ENCODE data around the gene NCSTN. TPM values are rescaled to one million over a fixed set of nuclear protein-coding genes. Genes with fewer than 3 reads are reported as not detected.

Gene NCSTN
- total RNA-seq, 1 experiment from 2014 or later = 103 TPM

DNA sequence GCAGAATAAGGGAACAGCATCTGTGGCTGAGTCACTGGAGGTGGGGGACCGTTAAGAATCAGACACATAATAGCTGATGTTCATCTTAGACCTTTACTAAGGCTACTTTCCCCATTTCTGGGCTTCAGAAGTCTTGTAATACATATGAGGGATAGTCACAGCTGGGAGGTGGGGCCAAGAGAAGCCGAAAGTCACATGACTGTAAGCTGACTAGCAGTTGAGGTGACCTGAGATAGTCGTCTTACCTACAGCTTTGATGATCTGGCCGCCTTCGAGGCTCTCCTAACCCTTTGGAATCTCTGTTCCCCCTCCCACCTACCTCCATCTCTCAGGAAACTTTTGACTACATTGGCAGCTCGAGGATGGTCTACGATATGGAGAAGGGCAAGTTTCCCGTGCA, 9.4 kb downstream of the NCSTN start:
- no peak for DNase-seq (ENCODE audit: low spot score)

GRCh38 chr1:160353223-160353622, 10.0 kb downstream of the NCSTN start:
- peak; percentile 50 for DNase-seq (ENCODE audit: low spot score)

- peak; percentile 44 for DNase-seq (ENCODE audit: low spot score)
Measured at GRCh38 chr1:160354388-160354985, 11.3 kb downstream of the NCSTN start.

DNA sequence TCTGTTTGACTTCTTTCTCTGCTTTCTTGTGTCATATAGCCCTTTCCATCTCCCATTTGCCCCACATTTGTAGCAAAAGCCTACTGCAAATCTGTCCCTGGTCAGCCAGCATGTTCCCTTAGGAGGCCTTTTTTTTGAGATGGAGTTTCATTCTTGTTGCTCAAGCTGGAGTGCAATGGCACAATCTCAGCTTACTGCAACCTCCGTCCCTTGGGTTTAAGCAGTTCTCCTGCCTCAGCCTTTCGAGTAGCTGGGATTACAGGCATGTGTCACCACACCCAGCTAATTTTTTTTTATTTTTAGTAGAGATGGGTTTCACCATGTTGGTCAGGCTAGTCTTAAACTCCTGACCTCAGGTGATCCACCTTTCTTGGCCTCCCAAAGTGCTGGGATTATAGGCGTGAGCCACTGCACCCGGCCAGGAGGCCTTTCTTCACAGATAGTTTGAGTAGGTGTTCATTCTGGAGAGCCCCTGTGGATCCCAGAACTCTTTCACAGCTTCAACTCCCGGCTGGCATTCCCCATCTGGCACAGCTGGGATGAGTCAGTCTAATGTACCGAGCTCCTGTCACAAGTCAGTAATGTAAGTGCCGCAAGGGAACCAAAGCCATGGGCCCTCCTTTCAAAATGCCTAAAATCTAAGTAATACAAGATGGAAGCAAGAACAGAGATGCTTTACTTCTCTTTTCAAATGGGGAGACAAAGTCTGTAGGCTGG, 14.3 kb downstream of the NCSTN start:
- DNase-seq (ENCODE audit: low spot score) = no peak

GRCh38 chr1:160358073-160358472, 14.9 kb downstream of the NCSTN start:
- no peak for DNase-seq (ENCODE audit: low spot score)

- DNase-seq (ENCODE audit: low spot score) = peak; percentile 35
Measured at GRCh38 chr1:160359559-160360226, 16.5 kb downstream of the NCSTN start.

DNA sequence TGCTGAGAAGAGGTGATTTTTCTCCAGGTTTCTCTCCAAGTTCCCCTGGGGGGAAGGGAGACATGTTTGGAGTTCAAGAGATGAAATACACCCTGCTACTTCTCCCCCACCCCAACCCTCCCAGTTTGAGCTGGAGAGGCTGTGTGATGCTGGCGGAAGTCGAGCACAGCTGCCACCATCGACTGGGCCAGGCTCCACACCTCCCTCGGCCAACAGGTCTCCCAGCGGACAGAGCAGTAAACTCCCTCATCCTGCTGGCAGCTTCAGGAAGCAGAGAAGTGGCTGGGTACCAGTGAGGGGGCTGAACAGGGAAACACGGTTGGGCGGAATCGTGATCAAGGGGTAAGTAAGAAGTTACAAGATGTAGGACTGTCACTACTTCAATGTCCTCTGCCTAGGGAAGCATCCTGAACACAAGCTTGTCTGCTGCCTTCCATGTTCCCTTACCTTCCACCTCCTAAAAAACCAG, 17.1 kb downstream of the NCSTN start:
- DNase-seq (ENCODE audit: low spot score) = no peak

- no peak for DNase-seq (ENCODE audit: low spot score)
Measured at GRCh38 chr1:160361199-160361598, 18.0 kb downstream of the NCSTN start.

GRCh38 chr1:160361814-160362167, 18.6 kb downstream of the NCSTN start:
- no peak for DNase-seq (ENCODE audit: low spot score)

DNA sequence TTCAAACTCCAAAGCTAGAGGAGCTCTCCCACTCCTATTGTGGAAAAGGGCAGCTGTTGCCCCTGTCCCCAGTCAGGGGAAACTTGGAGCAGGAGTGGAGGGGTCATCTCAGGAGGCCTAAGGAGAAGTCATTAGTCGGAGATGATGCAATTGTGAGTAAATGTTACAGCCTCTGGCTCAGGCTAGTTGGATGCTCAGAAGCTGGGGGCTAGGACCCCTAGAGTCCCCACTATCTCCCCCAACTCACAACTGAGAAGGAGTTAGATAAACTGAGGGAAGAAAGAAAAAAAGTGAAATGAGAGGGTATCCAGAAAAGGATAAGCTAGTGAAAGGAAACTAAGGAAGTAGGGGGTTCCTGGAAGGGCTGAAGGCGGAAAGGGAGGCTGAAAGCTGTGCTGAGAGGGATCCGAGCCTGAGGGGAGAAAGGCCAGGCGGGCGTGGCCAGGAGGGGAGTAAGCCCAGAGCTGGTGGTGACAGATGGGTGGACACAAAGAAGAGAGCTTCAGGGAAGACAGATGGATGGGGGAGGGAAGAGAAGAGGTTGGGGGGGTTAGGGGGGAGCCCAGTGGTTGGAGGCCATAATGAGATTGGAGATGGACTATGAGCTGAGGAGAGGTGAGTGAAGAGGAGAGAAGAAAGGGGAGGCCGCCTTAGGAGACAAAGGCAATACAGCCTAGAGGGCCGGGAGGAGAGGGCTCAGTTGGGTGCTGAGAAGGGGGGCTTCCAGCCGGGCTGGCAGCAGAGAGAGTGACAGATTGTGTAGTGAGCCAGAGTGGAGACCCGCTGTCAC, 19.2 kb downstream of the NCSTN start:
- DNase-seq (ENCODE audit: low spot score) = no peak

- no peak for DNase-seq (ENCODE audit: low spot score)
Measured at GRCh38 chr1:160363010-160363409, 19.8 kb downstream of the NCSTN start.

DNA sequence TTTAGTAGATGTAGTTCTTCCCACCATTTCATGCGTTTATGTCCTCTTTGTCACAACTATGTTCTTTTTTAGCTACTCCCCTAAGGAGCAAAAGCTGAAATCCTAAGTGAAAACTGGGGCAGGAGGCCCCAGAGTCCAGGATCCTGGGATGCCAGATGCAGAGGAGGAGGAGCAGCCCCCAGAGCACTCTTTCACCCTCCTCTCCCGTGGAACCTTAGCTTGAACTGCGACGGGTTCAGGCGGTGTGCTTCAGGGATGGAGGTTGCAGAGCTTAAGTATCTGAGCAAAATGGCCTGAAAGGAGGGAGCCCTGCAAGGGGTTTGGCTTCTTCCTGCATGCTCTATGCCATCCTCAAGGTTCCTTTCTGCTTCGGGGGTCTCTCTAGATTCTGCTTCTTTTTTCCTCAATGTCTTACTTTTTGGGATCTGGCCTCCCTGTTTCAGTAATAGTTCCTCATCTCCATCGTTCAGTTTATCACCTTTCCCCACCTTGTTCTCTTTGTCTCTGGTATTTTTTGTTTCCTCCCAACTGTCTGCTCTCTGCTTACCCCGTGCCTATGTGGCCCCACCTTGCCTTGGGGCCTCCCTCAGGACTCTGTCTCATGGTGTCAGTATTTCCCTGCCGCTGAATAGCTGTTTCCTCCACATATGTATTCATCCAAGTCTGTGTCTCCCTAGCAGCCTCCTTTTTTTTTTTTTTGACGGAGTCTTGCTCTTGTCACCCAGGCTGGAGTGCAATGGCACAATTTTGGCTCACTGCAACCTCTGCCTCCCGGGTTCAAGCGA, 21.0 kb downstream of the NCSTN start:
- DNase-seq (ENCODE audit: low spot score) = no peak

DNA sequence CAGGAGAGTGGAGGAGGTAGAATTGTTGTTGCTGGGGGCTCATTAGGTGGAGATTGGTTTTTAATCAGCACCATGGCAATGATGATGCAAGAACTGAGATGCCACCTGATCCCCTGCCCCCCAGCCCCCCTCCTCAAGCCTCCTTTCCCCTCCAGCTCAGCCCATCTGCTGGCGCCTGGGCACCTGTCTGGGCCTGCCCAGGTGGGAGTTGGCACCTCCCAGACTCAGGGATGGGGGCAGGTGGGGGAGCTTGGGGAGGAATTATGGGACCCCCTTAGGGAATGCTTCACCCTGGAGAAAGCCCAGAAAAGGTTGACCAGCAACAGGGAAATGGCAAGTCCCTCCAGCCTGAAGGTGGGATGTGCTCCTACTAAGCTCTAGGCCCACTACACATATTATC, 22.1 kb downstream of the NCSTN start:
- no peak for DNase-seq (ENCODE audit: low spot score)

- DNase-seq (ENCODE audit: low spot score) = no peak
Measured at GRCh38 chr1:160366731-160367515, 23.7 kb downstream of the NCSTN start, which contains the start of gene NHLH1. NHLH1 (plus strand) TSS chr1:160367071; CDS start chr1:160370732, 3,661 bp downstream.

- no peak for DNase-seq (ENCODE audit: low spot score)
Measured at GRCh38 chr1:160367516-160367900, 24.3 kb downstream of the NCSTN start.

DNA sequence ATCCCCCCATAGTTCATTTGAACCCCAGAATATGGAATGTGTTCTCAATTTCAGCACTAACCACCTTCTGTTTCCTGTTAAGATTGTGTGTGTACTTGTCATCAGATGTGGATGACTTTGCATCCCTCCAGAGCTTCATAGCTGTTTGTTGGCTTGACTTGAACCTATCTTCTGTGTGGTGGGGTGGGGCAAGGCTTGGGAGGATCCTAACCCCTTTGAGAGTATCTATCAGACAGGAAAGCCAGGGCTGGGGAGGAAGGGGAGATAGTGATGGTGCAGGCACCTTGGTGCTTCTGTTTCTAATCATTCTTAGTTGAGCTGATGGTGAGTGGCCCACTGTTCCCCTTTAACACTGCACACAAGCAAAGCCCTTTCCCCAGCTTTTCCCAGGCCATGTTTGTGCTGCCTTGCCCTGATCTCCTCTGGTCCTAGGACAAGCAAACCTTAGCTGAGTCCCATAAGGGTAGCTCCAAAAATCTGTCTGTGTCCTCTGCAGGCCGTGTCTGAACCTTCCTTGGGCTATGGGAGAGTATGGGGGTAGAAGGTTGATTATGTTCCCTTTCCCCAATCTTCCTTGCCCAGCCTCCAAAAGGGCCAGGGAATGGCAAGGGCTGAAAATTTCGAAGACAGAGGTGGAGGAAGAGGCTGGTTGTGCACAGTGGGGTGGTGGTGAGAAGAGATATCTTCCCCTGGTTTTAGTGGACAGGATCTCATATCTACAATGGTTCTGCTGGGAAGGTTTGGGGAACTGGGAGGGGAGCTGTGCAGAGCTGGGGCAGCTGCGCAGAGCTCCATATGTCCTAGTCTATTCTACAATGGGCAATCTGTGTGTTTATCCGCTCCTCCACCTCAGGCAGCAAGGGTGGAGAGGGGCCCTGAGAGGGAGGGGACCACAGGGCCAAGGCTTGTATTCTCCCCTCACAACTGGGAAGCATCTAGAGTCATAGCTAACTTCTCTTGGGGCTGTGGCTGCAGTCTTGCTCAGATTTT, 25.0 kb downstream of the NCSTN start:
- no peak for DNase-seq (ENCODE audit: low spot score)

- DNase-seq (ENCODE audit: low spot score) = no peak
Measured at GRCh38 chr1:160369087-160369486, 25.9 kb downstream of the NCSTN start.

- no peak for DNase-seq (ENCODE audit: low spot score)
Measured at GRCh38 chr1:160370561-160371345, 27.6 kb downstream of the NCSTN start.

DNA sequence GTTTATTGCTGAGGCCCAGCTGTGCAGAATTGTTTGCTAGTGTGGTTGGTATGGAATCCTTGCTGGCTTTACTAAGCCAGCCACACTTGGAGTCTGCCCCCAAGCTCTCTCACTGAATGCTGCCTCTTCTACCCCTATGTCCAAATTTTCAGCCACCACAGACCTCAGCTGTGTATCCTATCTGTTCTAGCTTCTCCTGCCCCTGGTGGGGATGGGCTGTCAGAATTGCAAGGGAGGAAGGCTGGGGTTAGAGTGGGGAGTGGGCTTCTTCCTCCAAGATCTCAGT, 28.1 kb downstream of the NCSTN start:
- no peak for DNase-seq (ENCODE audit: low spot score)

Data from A172 (cell line).